ENCODE results near the gene SETD6. TPM values are rescaled to one million over a fixed set of nuclear protein-coding genes. Genes with fewer than 3 reads are reported as not detected.

Gene SETD6
- total RNA-seq, 3 donors from 2014 or later (not counting 1 experiment from before 2014, with no cell fraction given), result 20.3 to 34.5 (median 21.3) TPM

DNA sequence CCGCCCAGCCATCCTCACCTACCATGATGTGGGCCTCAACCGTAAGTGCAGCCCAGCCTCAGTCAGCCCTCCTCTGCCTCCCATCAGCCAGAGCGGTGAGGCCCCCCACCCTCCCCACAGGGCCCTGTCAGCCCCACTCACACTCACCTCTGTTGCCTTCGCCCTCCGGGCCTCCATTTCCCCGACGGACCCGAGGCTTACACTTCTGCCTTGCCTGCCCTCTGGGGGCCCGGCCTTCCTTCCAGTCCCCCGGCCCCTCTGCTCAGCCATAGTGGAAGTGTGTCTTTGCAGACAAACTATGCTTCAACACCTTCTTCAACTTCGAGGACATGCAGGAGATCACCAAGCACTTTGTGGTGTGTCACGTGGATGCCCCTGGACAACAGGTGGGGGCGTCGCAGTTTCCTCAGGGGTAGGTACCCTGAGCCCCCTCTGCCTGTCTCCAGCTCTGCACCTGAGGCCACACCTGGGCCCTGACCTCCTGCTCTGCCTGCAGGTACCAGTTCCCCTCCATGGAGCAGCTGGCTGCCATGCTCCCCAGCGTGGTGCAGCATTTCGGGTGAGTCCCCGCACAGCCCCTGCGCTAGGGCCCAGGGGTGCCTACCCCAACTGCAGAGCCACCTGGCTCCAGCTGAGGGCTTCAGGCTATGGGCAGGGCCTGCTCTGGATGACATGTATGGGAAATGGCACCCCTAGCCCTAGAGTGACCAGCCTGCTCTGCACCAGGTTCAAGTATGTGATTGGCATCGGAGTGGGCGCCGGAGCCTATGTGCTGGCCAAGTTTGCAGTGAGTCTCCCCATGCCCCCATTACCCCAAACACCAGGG lies 11.2 kb upstream of the SETD6 start:
- DNase-seq (no peak), ATAC-seq (no peak)
- H3K36me3 Mint-ChIP-seq, result no peaks in the 10 kb centered on the region
- 90% methylated on average over 18 of the region's 21 CpGs for WGBS (ENCODE audit: insufficient coverage)
- Histone ChIP-seq H3K4me1 (ENCODE audit: control insufficient read depth, insufficient read depth, low read length) (peaks cover 21% of the 10 kb centered on the region), H3K9me3 (ENCODE audit: control insufficient read depth, insufficient read depth, low read length) (no peaks in the 10 kb centered on the region), H3K4me3 (ENCODE audit: low read length) (no peak overlapping the region), H3K27ac (ENCODE audit: low read length) (no peak overlapping the region), H3K27me3 (ENCODE audit: control insufficient read depth, insufficient read depth, low read length) (peaks cover 6% of the 10 kb centered on the region), H3K36me3 (ENCODE audit: control insufficient read depth, insufficient read depth, low read length) (no peaks in the 10 kb centered on the region)
- H3K27ac Mint-ChIP-seq, result no peak overlapping the region
- intact Hi-C loops (cut with micrococcal nuclease), result no loop called here
- TF ChIP-seq, protein P1, sequence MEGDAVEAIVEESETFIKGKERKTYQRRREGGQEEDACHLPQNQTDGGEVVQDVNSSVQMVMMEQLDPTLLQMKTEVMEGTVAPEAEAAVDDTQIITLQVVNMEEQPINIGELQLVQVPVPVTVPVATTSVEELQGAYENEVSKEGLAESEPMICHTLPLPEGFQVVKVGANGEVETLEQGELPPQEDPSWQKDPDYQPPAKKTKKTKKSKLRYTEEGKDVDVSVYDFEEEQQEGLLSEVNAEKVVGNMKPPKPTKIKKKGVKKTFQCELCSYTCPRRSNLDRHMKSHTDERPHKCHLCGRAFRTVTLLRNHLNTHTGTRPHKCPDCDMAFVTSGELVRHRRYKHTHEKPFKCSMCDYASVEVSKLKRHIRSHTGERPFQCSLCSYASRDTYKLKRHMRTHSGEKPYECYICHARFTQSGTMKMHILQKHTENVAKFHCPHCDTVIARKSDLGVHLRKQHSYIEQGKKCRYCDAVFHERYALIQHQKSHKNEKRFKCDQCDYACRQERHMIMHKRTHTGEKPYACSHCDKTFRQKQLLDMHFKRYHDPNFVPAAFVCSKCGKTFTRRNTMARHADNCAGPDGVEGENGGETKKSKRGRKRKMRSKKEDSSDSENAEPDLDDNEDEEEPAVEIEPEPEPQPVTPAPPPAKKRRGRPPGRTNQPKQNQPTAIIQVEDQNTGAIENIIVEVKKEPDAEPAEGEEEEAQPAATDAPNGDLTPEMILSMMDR (IDR thresholded peaks at IDR 0.05), result no peak
- peaks cover 0 to 7% of the 10 kb centered on the region in 2 donors for H3K4me1 Mint-ChIP-seq
- no peaks in the 10 kb centered on the region for H3K9me3 Mint-ChIP-seq
- no peak overlapping the region for H3K4me3 Mint-ChIP-seq
- H3K27me3 Mint-ChIP-seq (ENCODE audit: low read depth in 2 of 2), result peaks cover 6 to 19% of the 10 kb centered on the region in 2 donors

DNA sequence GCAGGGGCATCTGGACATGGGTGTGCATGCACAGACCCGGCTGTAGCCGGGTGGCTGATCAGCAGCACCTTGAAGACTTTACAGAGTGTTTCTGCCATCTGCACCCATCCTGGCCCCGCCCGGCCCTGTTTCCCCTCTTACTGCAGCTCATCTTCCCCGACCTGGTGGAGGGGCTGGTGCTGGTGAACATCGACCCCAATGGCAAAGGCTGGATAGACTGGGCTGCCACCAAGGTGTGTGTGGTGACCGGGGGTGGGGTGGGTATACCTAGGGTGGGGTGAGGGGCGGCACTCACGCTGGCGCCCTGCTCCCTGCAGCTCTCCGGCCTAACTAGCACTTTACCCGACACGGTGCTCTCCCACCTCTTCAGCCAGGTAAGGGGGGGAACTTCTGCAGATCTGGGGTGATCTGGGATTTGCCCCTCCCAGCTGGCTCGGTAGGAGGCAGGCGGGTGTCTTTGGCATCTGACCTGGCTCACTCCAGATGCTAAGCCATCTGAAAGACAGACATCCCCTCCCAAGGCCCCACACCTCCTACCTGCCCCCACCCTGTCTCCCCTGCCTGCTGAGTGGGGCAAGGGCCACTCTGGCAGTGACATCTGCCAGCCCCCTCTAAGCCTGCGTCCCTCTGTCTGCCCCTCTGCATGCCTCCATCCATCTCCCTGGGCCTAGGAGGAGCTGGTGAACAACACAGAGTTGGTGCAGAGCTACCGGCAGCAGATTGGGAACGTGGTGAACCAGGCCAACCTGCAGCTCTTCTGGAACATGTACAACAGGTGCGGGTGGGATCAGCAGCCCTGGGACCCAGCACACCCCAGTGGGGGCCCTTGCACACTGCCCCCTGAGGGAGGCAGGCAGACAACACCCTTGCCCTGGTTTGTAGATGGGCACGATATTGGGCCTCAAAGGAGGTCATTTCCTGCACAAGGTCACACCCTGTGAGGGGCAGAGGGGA lies 8.8 kb upstream of the SETD6 start:
- Histone ChIP-seq H3K9me3 (ENCODE audit: control insufficient read depth, insufficient read depth, low read length) (no peaks in the 10 kb centered on the region), H3K4me3 (ENCODE audit: low read length) (no peak overlapping the region), H3K27me3 (ENCODE audit: control insufficient read depth, insufficient read depth, low read length) (peaks cover under 1% of the 10 kb centered on the region), H3K36me3 (ENCODE audit: control insufficient read depth, insufficient read depth, low read length) (no peaks in the 10 kb centered on the region), H3K27ac (ENCODE audit: low read length) (no peak overlapping the region), H3K4me1 (ENCODE audit: control insufficient read depth, insufficient read depth, low read length) (peaks cover 7% of the 10 kb centered on the region)
- Mint-ChIP-seq H3K4me1 (peaks cover 0 to 2% of the 10 kb centered on the region in 2 donors), H3K36me3 (no peaks in the 10 kb centered on the region), H3K9me3 (no peaks in the 10 kb centered on the region), H3K27me3 (ENCODE audit: low read depth in 2 of 2) (peaks cover 2 to 9% of the 10 kb centered on the region in 2 donors), H3K4me3 (no peak overlapping the region), H3K27ac (no peak overlapping the region)
- DNase-seq, result no peak
- WGBS (ENCODE audit: insufficient coverage), result 81% methylated on average over 20 of the region's 20 CpGs
- intact Hi-C loops (cut with micrococcal nuclease), result no loop called here
- TF ChIP-seq, protein P1 (IDR thresholded peaks at IDR 0.05), result no peak
- ATAC-seq, result no peak

DNA sequence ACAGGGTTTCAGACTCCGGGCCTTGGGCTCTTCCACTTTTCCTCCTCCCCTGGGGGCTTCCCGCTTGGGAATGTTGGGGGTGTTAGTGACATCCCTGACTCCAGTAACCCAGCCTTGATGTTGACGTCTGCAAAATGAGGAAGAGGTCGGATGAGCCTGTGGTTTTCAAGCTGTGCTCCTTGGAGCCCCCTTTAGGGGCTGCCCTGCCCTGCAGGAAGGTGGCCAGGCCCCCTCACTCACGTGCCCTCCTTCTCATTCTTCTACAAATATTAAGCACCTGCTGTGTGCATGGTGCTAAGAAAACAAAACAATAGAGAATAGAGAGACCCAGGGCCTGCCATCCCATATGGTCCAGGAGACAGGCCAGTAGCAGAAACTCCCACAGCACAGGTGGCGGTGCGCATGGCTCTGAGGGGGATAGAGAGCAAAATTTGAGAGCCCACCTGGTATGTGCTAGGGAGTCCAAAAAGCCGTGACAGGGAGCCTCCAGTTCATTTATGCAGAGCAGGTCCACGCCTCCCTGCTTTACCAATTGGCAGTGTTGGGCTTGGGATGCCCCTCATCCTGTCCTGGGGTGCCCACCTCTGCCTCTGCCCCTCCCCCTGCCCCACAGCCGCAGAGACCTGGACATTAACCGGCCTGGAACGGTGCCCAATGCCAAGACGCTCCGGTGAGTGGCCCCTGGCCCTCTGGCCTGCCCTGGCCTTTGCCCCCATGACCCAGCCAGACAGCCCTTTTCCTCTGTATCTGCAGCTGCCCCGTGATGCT lies 7.9 kb upstream of the SETD6 start:
- H3K9me3 Mint-ChIP-seq, result no peaks in the 10 kb centered on the region
- DNase-seq (no peak), ATAC-seq (no peak)
- H3K4me3 Mint-ChIP-seq, result no peak overlapping the region
- H3K4me1 Mint-ChIP-seq, result no peaks in the 10 kb centered on the region
- Histone ChIP-seq H3K4me3 (ENCODE audit: low read length) (no peak overlapping the region), H3K27me3 (ENCODE audit: control insufficient read depth, insufficient read depth, low read length) (no peaks in the 10 kb centered on the region), H3K9me3 (ENCODE audit: control insufficient read depth, insufficient read depth, low read length) (no peaks in the 10 kb centered on the region), H3K27ac (ENCODE audit: low read length) (no peak overlapping the region), H3K4me1 (ENCODE audit: control insufficient read depth, insufficient read depth, low read length) (peaks cover 2% of the 10 kb centered on the region), H3K36me3 (ENCODE audit: control insufficient read depth, insufficient read depth, low read length) (no peaks in the 10 kb centered on the region)
- TF ChIP-seq, protein P1 (IDR thresholded peaks at IDR 0.05), result no peak
- WGBS (ENCODE audit: insufficient coverage), result 66% methylated on average over 14 of the region's 15 CpGs
- peaks cover 0 to 2% of the 10 kb centered on the region in 2 donors for H3K27me3 Mint-ChIP-seq (ENCODE audit: low read depth in 2 of 2)
- no peak overlapping the region for H3K27ac Mint-ChIP-seq
- intact Hi-C loops (cut with micrococcal nuclease), result no loop called here
- no peaks in the 10 kb centered on the region for H3K36me3 Mint-ChIP-seq

Measured in natural killer cell (primary cell).